ENCODE measurements around the gene CASK.
"Not testable (repeated sequence)": the region's sequence is repeated elsewhere in the genome, so short reads cannot be mapped to it uniquely, and the experiment has no call there.

Gene CASK

DNA sequence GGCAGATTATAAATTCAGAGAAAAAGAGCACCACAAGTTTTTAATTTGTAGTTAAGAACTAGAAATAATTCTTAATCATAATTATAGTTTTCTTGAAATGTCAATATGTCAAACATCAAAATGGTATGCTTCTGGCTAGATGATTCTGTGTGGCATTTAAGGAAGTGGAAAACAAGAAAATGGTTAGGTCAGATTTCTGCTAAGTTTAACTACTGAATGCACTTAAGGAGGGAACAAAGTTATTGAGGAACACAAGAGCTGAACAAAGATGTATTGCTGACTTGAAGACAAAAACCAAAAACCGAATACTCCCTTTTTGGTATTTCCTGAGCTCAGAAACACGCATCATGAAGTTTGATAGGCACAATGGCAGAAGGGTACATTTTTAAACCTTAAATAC, 293.3 kb downstream of the CASK start:
- Histone ChIP-seq H3K4me1 (ENCODE audit: control insufficient read depth, insufficient read depth, low read length, poor library complexity, severe bottlenecking) (no peaks in the 10 kb centered on the region), H3K9me3 (ENCODE audit: control insufficient read depth, low read length) (no peaks in the 10 kb centered on the region), H3K4me3 (ENCODE audit: insufficient read depth, low read depth, low read length, poor library complexity, severe bottlenecking) (no peak overlapping the region), H3K27ac (ENCODE audit: insufficient read depth, low read length, poor library complexity, severe bottlenecking) (no peak overlapping the region), H3K36me3 (ENCODE audit: control insufficient read depth, insufficient read depth, low read length) (no peaks in the 10 kb centered on the region), H3K27me3 (replicated peaks; ENCODE audit: control insufficient read depth, insufficient read depth, low read length, poor library complexity, severe bottlenecking) (no peaks in the 10 kb centered on the region)
- no peak for DNase-seq

DNA sequence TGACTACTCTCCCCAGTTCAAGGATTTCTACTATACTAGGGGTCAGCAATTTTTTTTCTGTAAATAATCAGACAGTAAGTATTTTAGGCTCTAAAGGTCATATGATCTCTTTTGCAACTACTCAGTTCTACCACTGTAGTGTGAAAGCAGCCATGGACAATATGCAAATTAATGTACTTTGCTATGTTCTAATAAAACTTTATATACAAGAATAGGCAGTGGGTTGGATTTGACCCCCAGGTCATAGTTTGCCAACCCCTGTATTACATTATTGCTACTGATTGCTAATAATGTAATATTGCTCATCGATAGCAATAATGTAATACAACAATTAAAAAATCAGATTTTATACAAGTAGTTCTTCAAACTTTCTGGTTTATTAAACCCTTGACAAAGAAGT, 293.8 kb downstream of the CASK start:
- Histone ChIP-seq H3K27me3 (replicated peaks; ENCODE audit: control insufficient read depth, insufficient read depth, low read length, poor library complexity, severe bottlenecking) (no peaks in the 10 kb centered on the region), H3K4me1 (ENCODE audit: control insufficient read depth, insufficient read depth, low read length, poor library complexity, severe bottlenecking) (no peaks in the 10 kb centered on the region), H3K36me3 (ENCODE audit: control insufficient read depth, insufficient read depth, low read length) (no peaks in the 10 kb centered on the region), H3K4me3 (ENCODE audit: insufficient read depth, low read depth, low read length, poor library complexity, severe bottlenecking) (no peak overlapping the region), H3K9me3 (ENCODE audit: control insufficient read depth, low read length) (no peaks in the 10 kb centered on the region), H3K27ac (ENCODE audit: insufficient read depth, low read length, poor library complexity, severe bottlenecking) (no peak overlapping the region)
- no peak for DNase-seq

DNA sequence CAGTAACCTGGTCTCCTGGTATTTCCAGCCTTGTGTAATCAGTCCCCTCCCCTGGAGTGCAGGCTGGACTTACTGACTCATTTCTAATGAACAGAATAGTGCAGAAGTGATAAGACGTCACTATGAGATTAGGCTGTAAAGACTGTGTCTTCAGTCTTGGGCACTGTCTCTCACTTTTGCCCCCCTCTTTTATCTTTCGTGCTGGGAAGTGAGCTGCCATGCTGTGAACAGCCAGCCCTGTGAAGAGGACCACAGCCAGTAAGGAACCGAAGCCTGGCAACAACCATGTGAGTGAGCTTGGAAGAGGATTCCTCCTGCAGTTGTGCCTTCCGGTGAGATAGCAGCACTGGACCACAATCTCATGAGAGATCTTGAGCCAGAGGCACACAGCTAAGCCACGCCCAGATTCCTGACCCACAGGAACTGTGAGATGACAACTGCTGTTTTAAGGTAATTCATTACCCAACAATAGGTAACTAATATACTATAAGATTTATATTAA, 302.1 kb downstream of the CASK start:
- Histone ChIP-seq H3K27ac (ENCODE audit: insufficient read depth, low read length, poor library complexity, severe bottlenecking) (no peak overlapping the region), H3K4me3 (ENCODE audit: insufficient read depth, low read depth, low read length, poor library complexity, severe bottlenecking) (no peak overlapping the region), H3K36me3 (ENCODE audit: control insufficient read depth, insufficient read depth, low read length) (no peaks in the 10 kb centered on the region), H3K9me3 (ENCODE audit: control insufficient read depth, low read length) (no peaks in the 10 kb centered on the region), H3K27me3 (replicated peaks; ENCODE audit: control insufficient read depth, insufficient read depth, low read length, poor library complexity, severe bottlenecking) (no peaks in the 10 kb centered on the region), H3K4me1 (ENCODE audit: control insufficient read depth, insufficient read depth, low read length, poor library complexity, severe bottlenecking) (no peaks in the 10 kb centered on the region)
- DNase-seq: no peak

DNA sequence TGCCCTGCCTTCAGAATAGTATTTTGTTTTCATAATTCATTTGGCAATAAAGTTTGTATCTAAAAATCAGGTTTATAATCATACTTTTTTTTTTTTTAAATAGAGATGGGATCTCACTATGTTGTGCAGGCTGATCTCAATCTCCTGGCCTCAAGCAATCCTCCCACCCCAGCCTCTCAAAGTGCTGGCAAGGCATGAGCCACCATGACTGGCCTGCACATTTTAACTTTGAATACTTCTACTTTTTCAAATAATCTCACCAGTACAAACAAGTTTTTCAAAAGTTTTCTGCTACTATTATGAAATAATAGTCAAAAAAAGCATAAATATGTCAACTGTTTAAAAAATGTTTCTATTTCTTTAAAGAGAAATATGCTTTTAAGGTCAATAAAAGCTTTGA, 304.1 kb downstream of the CASK start:
- DNase-seq: no peak
- no peaks in the 10 kb centered on the region for H3K9me3 ChIP-seq (ENCODE audit: control insufficient read depth, low read length)
- H3K27ac ChIP-seq (ENCODE audit: insufficient read depth, low read length, poor library complexity, severe bottlenecking): no peak overlapping the region

DNA sequence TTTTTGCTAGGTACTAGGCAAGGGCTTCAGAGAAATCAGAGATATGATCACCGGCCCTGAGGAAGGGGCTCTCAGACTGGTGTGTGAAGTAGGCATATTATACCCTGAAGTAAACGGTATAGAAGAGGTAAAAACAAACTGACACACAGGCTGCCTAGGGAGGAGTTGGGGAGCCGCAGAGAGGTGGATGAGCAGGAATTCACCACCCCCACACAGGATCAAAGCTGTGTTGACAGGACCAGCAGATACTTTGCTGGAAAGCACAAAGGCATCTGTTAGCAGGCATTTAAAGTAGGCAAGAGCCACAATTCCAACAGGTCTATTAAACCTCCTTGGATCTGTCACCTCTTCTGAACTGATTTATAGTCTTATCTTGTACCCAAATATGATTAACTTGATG, 306.4 kb downstream of the CASK start:
- no peak for DNase-seq
- H3K4me1 ChIP-seq (ENCODE audit: control insufficient read depth, insufficient read depth, low read length, poor library complexity, severe bottlenecking): no peaks in the 10 kb centered on the region
- H3K4me3 ChIP-seq (ENCODE audit: insufficient read depth, low read depth, low read length, poor library complexity, severe bottlenecking): no peak overlapping the region
- no peak overlapping the region for H3K27ac ChIP-seq (ENCODE audit: insufficient read depth, low read length, poor library complexity, severe bottlenecking)
- H3K36me3 ChIP-seq (ENCODE audit: control insufficient read depth, insufficient read depth, low read length): no peaks in the 10 kb centered on the region
- H3K9me3 ChIP-seq (ENCODE audit: control insufficient read depth, low read length): no peaks in the 10 kb centered on the region
- H3K27me3 ChIP-seq (replicated peaks; ENCODE audit: control insufficient read depth, insufficient read depth, low read length, poor library complexity, severe bottlenecking): no peaks in the 10 kb centered on the region

More for the DNA sequence above, 304.1 kb downstream of the CASK start:
- Histone ChIP-seq H3K27me3 (replicated peaks; ENCODE audit: control insufficient read depth, insufficient read depth, low read length, poor library complexity, severe bottlenecking) (no peaks in the 10 kb centered on the region), H3K4me1 (ENCODE audit: control insufficient read depth, insufficient read depth, low read length, poor library complexity, severe bottlenecking) (no peaks in the 10 kb centered on the region), H3K4me3 (ENCODE audit: insufficient read depth, low read depth, low read length, poor library complexity, severe bottlenecking) (no peak overlapping the region), H3K36me3 (ENCODE audit: control insufficient read depth, insufficient read depth, low read length) (no peaks in the 10 kb centered on the region)

DNA sequence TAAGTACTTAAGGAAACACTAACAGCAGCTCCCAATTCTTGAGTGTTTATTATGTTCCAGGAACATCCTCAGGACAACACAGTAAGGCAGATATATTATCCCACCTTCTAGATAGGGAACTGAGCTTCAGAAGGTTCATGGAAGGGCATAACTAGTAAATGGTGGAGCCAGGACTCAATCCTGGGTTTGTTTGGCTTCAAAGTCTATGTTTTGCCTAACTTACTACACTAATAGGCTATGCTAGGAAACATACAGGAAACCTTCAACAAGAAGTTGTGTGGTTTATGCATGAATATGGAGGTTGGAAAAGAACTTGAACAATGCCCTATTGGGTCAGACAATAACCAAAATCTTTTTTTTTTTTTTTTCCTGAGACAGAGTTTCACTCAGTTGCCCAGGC, 307.1 kb downstream of the CASK start:
- H3K4me1 ChIP-seq (ENCODE audit: control insufficient read depth, insufficient read depth, low read length, poor library complexity, severe bottlenecking): no peaks in the 10 kb centered on the region
- no peaks in the 10 kb centered on the region for H3K36me3 ChIP-seq (ENCODE audit: control insufficient read depth, insufficient read depth, low read length)
- no peaks in the 10 kb centered on the region for H3K9me3 ChIP-seq (ENCODE audit: control insufficient read depth, low read length)
- no peak overlapping the region for H3K4me3 ChIP-seq (ENCODE audit: insufficient read depth, low read depth, low read length, poor library complexity, severe bottlenecking)
- H3K27ac ChIP-seq (ENCODE audit: insufficient read depth, low read length, poor library complexity, severe bottlenecking): no peak overlapping the region
- no peak for DNase-seq
- no peaks in the 10 kb centered on the region for H3K27me3 ChIP-seq (replicated peaks; ENCODE audit: control insufficient read depth, insufficient read depth, low read length, poor library complexity, severe bottlenecking)

DNA sequence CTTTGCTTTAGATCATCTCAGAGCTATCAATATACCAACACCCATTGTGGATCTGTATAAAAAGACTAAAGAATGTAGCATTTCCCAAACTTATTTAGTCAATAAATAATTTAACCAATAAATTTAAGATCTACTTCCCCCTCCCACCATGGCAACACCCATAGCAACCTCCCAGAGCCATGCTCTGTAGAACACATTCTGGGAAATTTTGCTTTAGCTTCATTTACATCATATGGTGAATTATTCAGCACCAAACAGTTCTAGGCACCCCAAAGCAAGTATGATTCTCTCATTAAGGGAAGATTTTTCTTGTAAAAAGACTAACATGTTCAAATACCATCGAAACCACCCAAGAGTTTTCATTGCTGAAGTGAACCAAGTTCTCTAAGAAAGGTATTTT, 315.1 kb downstream of the CASK start:
- H3K27ac ChIP-seq (ENCODE audit: insufficient read depth, low read length, poor library complexity, severe bottlenecking): no peak overlapping the region
- H3K9me3 ChIP-seq (ENCODE audit: control insufficient read depth, low read length): no peaks in the 10 kb centered on the region
- H3K4me1 ChIP-seq (ENCODE audit: control insufficient read depth, insufficient read depth, low read length, poor library complexity, severe bottlenecking): no peaks in the 10 kb centered on the region
- H3K36me3 ChIP-seq (ENCODE audit: control insufficient read depth, insufficient read depth, low read length): peaks cover 5% of the 10 kb centered on the region
- DNase-seq: no peak
- H3K27me3 ChIP-seq (replicated peaks; ENCODE audit: control insufficient read depth, insufficient read depth, low read length, poor library complexity, severe bottlenecking): no peaks in the 10 kb centered on the region
- no peak overlapping the region for H3K4me3 ChIP-seq (ENCODE audit: insufficient read depth, low read depth, low read length, poor library complexity, severe bottlenecking)

DNA sequence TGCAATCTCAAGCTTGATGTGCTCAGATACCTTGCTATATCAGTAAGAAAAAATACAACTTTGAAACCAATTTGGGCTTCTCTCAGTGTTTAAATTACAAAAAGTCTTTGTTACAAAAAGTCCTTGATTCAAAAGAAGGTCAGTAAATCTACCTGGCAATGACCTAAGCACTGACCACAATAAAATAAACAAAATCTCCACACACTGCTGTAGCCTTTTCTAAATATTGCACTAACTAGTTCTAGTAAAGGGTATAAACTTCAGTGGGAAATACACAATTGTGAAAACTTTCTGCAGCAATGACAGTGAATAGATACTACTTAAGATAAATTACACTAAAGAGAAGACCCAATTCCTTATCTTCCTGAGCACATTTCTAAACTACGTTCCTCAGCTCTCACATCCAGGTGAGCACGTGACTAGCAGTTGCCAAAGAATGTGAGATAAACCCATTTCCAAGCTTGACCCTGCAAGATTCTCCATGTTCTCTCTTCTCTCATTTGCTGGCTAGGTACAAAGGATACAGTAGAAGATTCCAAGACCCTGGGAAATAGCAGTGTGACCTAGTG, 316.0 kb downstream of the CASK start:
- Histone ChIP-seq H3K9me3 (ENCODE audit: control insufficient read depth, low read length) (no peaks in the 10 kb centered on the region), H3K27me3 (replicated peaks; ENCODE audit: control insufficient read depth, insufficient read depth, low read length, poor library complexity, severe bottlenecking) (no peaks in the 10 kb centered on the region), H3K27ac (ENCODE audit: insufficient read depth, low read length, poor library complexity, severe bottlenecking) (no peak overlapping the region), H3K4me1 (ENCODE audit: control insufficient read depth, insufficient read depth, low read length, poor library complexity, severe bottlenecking) (no peaks in the 10 kb centered on the region), H3K36me3 (ENCODE audit: control insufficient read depth, insufficient read depth, low read length) (peaks cover 5% of the 10 kb centered on the region), H3K4me3 (ENCODE audit: insufficient read depth, low read depth, low read length, poor library complexity, severe bottlenecking) (no peak overlapping the region)
- DNase-seq: no peak

DNA sequence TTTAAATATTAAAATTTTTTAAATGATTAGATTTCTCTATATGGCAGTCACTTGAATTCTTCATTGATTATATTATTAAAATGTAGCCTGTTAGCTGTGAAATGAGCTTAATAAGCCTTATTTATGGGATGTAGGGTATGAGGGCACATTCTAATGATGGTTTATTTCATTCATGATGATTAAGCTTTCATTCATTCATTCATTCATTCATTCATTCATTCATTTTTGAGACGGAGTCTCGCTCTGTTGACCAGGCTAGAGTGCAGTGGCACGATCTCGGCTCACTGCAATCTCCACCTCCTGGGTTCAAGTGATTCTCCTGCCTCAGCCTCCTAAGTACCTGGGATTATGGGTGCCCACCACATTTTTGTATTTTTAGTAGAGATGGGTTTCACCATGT, 317.3 kb downstream of the CASK start:
- not testable (repeated sequence) for H3K27ac ChIP-seq (ENCODE audit: insufficient read depth, low read length, poor library complexity, severe bottlenecking); H3K36me3 ChIP-seq (ENCODE audit: control insufficient read depth, insufficient read depth, low read length); DNase-seq; H3K27me3 ChIP-seq (replicated peaks; ENCODE audit: control insufficient read depth, insufficient read depth, low read length, poor library complexity, severe bottlenecking); H3K9me3 ChIP-seq (ENCODE audit: control insufficient read depth, low read length); H3K4me3 ChIP-seq (ENCODE audit: insufficient read depth, low read depth, low read length, poor library complexity, severe bottlenecking); H3K4me1 ChIP-seq (ENCODE audit: control insufficient read depth, insufficient read depth, low read length, poor library complexity, severe bottlenecking)

DNA sequence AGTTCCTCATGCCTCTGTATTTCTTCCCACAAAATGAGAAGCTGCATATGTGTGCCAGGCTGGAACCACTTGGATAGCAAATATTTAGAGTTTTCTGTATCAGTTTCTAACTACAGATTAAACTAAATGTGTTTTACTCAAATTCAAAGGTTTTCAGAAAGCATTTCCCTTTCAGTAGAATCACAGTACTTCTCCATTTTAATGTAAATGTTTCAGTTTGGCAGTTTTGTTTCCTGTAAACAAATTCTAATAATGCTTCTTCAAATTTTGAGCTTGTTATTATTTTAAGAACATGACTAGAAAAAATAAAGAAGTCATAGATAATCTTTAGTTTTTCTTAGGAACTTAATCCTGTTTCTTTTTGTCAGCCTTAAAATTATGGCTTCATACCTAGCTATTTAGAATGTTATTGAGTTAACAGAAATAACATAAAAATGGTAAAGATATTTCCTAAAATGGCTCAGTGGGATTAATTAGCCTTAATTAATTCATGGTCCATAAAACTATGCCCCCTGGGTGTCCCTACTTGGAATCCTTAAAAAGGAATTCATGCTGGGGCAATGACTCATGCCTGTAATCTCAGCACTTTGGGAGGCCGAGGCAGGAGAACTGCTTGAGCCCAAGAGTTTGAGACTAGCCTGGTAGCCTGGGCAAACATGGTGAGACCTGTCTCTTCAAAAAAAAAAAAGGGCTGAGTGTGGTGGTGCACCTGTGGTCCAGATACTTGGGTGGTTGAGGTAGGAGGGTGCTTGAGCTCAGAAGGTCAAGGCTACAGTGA, 318.4 kb downstream of the CASK start:
- H3K36me3 ChIP-seq (ENCODE audit: control insufficient read depth, insufficient read depth, low read length): peaks cover 3% of the 10 kb centered on the region
- H3K9me3 ChIP-seq (ENCODE audit: control insufficient read depth, low read length): no peaks in the 10 kb centered on the region
- no peak overlapping the region for H3K4me3 ChIP-seq (ENCODE audit: insufficient read depth, low read depth, low read length, poor library complexity, severe bottlenecking)
- no peak overlapping the region for H3K27ac ChIP-seq (ENCODE audit: insufficient read depth, low read length, poor library complexity, severe bottlenecking)
- DNase-seq: no peak
- H3K27me3 ChIP-seq (replicated peaks; ENCODE audit: control insufficient read depth, insufficient read depth, low read length, poor library complexity, severe bottlenecking): no peaks in the 10 kb centered on the region
- no peaks in the 10 kb centered on the region for H3K4me1 ChIP-seq (ENCODE audit: control insufficient read depth, insufficient read depth, low read length, poor library complexity, severe bottlenecking)

Data from effector memory CD4-positive, alpha-beta T cell (primary cell).